Kidney glomerular epithelial cell (primary cell): Measurements from ENCODE around the gene SMAD3.
"Not testable (repeated sequence)": the region's sequence is repeated elsewhere in the genome, so short reads cannot be mapped to it uniquely, and the experiment has no call there.

Experiments
- DNase-seq: peaks from one replicate; lab custom pipeline; 2025; lab: John Stamatoyannopoulos, UW

Gene SMAD3

DNA sequence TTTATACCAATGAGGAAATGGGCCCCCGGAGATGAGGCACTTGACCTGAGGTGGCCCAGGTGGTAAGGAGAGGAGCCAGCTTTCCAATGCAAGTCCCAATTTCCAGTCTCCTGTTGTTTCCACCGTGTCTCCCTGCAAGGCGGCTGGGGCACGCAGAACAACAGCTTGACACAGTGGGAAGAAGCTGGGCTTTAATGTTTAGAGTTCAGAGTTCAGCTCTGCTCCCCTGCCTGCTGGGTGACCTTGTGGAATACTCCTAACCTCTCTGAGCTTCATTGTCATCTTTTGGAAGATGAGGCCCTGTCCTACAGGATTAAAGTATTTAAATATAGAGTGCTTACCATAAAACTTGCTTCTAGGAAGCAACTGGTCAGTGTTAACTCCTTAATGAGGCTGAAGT lies 80.3 kb downstream of the SMAD3 start:
- no peak for DNase-seq

DNA sequence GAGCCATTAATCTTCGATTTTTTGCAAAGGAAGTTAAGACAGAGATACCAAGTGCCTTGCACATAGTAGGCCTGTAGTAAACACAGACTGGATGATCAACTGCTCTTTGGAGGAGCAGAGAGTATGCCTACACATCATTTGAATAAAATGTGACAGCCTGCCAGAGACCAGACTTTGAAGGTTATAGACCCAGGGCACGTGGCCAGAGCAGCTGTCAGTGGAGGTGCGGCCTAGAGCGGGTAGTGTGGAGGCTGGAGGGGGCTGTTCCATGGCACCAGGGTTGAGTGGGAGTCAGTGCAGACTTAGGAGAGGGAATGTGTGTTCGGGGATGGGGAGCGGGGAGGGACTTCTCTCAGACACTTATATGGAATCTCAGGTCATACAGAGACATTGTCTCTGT lies 80.8 kb downstream of the SMAD3 start:
- peak; percentile 52 for DNase-seq

- peak; percentile 71 for DNase-seq
These were observed 81.5 kb downstream of the SMAD3 start for GRCh38 chr15:67146875-67147381.

DNA sequence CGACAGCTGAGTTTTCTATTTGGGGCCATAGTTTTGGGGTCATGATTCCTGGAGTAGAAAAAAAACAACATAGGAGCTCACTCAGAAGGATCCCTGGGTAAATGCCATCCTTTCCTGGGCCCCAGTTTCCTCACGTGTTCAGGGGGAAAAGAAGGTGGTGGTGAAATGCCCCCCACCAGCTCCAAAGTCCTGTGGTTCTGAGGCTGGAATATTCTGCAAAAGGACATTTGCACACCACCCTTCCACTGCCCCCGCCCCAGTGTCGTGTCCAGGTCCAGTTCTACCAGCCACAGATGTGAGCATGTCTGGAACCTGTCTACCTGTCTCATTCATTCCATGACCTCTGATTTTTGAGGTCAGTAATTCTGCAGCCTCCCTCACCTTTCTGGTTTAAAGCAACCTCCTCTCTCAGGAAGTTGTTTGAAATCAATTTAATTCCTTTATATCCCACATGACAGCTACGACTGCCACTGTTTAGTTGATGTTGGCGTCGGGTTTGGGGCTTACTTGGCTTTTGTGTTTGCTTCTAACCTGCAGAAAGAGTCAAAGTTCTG lies 82.1 kb downstream of the SMAD3 start:
- no peak for DNase-seq

GRCh38 chr15:67148196-67148701 lies 82.8 kb downstream of the SMAD3 start:
- peak; percentile 34 for DNase-seq

DNA sequence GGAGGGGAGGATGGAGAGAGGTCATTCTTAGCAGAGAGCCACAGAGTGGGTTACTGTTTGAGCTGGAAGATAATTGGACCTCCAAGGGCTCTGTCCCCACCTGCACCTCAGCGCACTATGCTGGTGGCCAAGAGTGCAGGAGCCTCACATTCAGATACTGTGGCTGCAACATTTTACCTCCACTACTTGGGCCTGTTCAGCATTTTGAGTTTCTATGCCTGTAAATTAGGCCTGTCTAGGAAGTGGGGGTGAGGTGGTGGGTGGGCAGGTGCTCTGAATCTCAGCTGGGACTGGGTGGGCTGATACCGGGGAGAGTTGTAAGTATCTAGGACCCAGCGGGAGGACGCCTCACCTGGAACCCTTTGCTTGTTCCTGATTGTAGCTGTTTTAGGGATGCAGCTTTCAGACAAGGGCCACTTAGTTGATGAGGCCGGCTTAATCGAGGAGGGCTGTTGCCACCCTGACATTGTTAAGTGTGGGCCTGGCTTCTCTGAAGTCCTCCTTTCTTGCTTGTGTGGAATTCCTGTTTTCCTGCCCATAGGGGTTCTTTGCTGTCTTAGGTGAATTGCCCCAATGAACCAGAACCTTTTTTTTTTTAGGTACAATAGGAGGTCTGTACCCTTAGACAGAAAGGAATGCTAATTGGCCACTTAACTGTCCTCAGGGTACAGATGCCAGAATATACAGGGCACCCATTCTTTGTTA lies 83.8 kb downstream of the SMAD3 start:
- DNase-seq = no peak

GRCh38 chr15:67149773-67150022 lies 84.3 kb downstream of the SMAD3 start:
- DNase-seq = no peak

GRCh38 chr15:67150023-67150860 lies 84.8 kb downstream of the SMAD3 start:
- DNase-seq = peak; percentile 99

GRCh38 chr15:67152429-67152828 lies 87.0 kb downstream of the SMAD3 start:
- DNase-seq = no peak

GRCh38 chr15:67153044-67153443 lies 87.6 kb downstream of the SMAD3 start:
- DNase-seq = not testable (repeated sequence)

- DNase-seq = no peak
These were observed 88.8 kb downstream of the SMAD3 start for GRCh38 chr15:67154249-67154648.

DNA sequence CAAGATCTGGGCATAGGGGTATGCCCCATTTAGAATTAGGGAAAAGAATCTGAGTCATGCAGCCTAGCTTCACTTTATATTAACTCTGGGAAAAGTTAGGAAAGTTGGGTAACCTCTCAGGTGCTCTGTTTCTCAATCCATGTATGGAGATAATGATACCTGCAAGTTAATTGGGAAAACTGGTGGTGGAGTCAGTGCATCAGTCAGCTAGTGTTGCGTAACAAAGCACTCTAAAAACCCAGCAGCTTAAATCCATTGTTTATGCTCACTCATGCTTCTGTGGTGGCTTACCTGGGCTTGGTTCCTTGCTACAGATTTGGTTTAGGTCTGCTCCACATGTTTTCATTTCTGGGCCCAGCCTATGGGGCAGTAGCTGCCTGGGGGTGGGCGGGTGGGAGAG lies 91.0 kb downstream of the SMAD3 start:
- no peak for DNase-seq

- no peak for DNase-seq
These were observed 91.4 kb downstream of the SMAD3 start for GRCh38 chr15:67156834-67157233.

DNA sequence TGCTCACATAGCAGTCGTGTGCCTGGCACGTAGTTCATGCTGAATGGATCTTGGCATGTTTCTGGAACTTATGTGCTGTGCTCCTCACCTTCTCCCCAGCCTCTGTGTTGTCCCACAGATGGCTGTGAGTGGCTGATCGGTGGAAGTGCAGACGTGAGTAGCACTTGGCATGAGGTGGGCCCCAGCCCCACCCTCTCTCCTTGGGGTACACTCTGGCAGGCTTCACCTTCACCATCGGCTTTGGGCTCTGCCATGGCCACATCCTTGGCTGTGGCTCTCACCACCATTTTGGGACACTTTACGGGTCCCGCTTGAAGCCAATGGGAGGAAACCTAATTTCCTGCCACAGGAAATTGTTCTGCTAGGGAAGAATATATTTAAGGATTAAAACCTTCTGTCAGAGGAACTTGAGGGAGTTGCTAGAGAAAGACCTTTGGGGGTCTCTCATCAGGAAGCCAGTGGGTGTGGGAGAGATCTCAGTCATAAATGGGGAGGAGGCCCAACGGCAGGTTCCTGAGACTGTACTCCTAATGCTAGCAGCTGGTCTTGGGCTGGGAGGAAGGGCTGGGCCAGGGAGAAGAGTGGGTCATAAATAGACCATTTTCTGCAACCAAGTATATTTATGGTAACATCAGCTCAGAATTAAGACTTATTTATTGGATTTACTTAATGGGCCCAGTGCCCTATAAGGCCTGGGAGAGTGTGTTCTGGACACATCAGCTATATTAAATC lies 92.3 kb downstream of the SMAD3 start:
- DNase-seq = no peak

DNA sequence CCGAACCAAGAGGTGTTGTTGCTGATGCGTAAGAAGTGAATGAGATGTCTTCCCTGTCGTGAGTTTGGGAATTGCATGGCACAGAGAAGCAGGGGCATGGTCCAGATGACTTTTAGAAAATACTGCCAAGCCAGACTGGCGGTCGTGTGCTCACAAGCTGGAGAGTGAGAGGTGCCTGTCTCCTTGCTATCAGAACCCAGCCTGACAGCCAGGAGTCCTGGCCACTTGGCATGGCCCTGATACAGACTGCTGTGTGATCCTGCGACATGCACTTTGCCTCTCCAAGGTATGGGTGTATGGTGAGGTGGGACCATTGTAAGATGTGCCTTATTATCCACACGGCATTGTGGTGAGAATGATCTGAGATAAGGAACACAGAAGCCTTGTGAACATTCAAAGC lies 93.0 kb downstream of the SMAD3 start:
- DNase-seq = no peak

DNA sequence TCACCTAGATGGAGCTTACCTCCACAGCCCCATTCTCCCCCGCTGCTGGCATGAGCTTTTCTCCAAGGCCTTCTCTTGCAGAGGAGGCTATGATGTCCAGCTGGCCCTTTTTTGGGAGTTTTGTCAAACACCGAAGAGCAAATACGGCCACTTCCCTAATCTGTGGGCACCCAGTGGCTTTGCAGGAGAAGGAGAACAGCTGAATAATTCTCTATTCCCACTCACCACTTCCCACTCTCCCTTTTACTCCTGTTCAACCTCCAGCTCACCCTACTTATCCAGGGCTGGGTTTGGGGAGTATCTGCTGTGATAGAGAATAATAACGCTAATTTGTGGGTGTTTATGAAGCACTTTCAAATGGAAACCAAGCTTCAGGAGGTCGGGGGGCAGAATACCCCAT lies 96.0 kb downstream of the SMAD3 start:
- no peak for DNase-seq

DNA sequence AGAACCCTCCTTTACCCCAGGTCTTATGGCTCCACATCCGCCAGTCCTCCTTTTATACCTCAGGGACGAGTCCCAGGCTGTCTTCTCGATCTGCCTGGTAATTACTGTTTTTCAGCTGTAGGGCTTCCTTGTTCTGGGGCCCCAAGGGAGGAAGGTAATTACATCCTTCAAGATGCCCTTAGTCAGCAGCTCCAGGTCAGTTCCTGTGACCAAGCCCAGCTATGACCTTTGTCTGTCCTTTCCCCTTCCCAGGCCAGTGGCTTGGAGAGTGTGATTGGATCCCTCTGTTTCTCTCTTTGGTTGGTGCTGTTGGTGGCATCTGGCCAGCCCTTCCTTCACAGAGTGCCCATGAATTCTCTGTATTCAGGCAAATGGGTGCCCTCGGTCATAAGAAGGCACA lies 96.5 kb downstream of the SMAD3 start:
- DNase-seq = no peak

- no peak for DNase-seq
These were observed 97.8 kb downstream of the SMAD3 start for GRCh38 chr15:67163180-67163579.

GRCh38 chr15:67164401-67164791 lies 99.0 kb downstream of the SMAD3 start:
- DNase-seq = peak; percentile 12

GRCh38 chr15:67164811-67165253 lies 99.4 kb downstream of the SMAD3 start:
- DNase-seq = no peak

GRCh38 chr15:67165254-67166253 lies 100.2 kb downstream of the SMAD3 start:
- DNase-seq = no peak
